GM13976 (cell line): ENCODE data around the gene CXCL8.
"Not testable (repeated sequence)": the region's sequence is repeated elsewhere in the genome, so short reads cannot be mapped to it uniquely, and the experiment has no call there.

Source experiments
- DNase-seq: peaks from one replicate; pipeline ENCODE4 v3.0.0; 2012; ENCODE audit warnings: low spot score
- in situ Hi-C: fragments of 300-500 bp; cut with MboI; formaldehyde crosslinking; loops from one replicate; pipeline ENCODE4 v1.12.0; 2022; ENCODE audit warnings: low sequenced_read_pairs, mixed read lengths, inconsistent platforms; ENCODE audit not compliant: unreplicated experiment
- TF ChIP-seq, protein P1 (sequence below): IDR thresholded peaks from 2 replicates; pipeline ENCODE4 v1.5.1; 2012; ENCODE audit warnings: borderline replicate concordance, mild to moderate bottlenecking; ENCODE audit not compliant: insufficient read depth; ENCODE audit errors: extremely low read depth, missing control alignments, control extremely low read depth

The CXCL8 gene

DNA sequence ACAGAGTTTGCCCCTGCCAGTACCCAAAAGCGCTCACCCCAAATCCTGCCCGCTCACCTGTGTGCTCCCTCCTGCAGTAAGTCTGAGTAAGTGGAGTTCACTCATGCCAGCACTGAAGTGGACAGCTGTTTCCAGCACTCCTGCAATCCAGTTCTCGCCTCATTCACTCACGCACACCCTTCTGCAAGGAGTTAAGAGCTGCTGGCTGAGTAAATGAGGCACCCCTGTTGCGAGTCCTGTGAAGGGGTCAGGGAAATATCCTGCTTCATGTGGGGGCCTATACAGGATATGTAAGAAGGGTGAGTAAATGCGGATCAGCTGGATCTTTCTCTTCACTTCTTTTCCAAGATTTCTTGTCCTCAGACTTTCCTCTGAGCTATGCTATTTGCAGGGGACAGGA, 23.5 kb downstream of the CXCL8 start:
- TF ChIP-seq, protein P1, sequence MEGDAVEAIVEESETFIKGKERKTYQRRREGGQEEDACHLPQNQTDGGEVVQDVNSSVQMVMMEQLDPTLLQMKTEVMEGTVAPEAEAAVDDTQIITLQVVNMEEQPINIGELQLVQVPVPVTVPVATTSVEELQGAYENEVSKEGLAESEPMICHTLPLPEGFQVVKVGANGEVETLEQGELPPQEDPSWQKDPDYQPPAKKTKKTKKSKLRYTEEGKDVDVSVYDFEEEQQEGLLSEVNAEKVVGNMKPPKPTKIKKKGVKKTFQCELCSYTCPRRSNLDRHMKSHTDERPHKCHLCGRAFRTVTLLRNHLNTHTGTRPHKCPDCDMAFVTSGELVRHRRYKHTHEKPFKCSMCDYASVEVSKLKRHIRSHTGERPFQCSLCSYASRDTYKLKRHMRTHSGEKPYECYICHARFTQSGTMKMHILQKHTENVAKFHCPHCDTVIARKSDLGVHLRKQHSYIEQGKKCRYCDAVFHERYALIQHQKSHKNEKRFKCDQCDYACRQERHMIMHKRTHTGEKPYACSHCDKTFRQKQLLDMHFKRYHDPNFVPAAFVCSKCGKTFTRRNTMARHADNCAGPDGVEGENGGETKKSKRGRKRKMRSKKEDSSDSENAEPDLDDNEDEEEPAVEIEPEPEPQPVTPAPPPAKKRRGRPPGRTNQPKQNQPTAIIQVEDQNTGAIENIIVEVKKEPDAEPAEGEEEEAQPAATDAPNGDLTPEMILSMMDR = no peak
- no peak for DNase-seq
- in situ Hi-C loops = no loop called here

DNA sequence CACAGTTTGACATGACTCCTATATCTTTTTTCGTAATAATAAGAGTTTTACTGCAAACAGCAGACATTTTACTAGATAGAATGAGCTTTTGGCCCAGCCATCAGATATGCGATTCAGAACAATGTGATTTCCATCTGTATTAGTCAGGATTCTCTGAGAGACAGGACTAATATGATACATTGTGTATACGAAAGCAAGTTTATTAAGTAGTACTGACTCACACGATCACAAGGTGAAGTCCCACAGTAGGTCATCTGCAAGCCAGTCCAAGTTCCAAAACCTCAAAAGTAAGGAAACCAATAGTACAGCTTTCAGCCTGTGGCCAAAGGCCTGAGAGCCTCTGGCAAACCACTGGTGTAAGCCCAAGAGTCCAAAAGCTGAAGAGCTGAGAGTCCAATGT, 24.1 kb downstream of the CXCL8 start:
- TF ChIP-seq, protein P1 = no peak
- in situ Hi-C loops = no loop called here

DNA sequence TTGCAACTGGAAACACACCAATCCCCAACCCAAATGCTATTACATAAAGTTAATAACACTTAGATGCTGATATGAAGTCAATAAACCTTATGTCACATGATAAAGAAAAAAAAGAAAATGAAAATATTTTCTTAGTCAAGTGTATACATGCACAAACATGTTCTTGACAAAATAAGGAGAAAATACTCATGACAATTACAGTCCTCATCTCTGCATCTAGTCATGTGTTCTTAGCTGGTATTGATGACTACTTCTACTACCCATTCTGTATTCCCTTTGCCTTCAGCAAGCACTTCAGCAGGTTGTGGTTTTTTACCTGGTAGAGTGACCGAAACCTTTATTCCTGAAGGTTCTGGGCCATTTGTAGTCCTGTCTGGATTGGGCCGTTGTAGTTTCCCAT, 24.9 kb downstream of the CXCL8 start:
- TF ChIP-seq, protein P1 = no peak
- DNase-seq = no peak
- in situ Hi-C loops = no loop called here

More for the DNA sequence above, 24.1 kb downstream of the CXCL8 start:
- DNase-seq = no peak

DNA sequence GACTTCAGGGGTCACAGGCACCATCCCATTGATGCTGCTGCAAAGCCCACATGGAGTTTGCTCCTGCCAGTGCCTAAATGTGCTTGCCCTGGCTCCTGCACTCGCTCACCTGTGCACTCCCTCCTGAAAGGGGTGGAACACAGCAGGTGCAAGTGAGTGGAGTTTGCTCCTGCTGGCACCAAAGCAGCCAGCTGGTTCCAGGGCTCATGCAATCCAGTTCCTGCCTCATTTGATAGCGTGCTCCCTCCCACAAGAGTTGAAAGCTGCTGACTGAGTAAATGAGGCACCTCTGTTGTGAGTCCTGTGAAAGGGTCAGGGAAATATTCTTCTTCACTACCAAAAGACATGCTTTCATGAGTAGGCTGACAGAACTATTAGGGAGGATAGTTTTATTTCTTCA, 30.5 kb downstream of the CXCL8 start:
- in situ Hi-C loops = no loop called here
- TF ChIP-seq, protein P1 = no peak
- DNase-seq = no peak

DNA sequence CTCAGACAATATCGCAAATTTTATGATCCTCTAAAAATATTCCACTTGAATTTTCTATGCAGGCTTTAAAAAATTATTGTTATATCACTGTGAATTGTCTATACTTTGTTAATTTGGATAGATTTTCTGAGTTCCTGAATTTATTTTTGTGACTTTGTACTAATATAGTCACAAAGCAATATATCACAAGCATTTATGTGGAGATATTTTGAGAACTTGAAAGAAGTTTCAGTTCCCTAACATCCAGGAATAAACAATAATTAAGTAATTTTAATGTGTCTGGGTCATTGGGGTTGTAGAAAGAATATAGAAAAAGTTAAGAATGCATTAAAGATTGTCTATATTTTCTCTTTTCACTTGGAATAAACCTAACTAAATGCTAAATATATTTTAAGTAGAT, 32.0 kb downstream of the CXCL8 start:
- DNase-seq = no peak
- in situ Hi-C loops = no loop called here
- TF ChIP-seq, protein P1 = no peak

DNA sequence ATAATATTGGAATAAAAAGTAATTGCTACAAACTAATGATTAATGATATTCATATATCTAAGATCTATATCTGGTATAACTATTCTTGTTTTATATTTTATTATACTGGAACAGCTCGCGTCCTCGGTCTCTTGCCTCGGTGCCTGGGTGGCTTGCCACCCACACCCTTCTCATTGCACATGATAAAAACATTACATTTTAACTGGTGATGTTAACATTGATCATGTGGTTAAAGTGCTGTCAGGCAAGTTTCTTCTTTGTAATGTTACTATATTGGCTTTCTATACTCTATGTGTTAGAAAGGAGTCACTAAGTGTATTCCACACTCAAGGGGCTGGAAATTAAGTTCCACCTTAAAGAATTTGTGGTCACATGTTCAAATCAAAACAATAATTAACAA, 34.0 kb downstream of the CXCL8 start:
- DNase-seq, in situ Hi-C loops: not testable (repeated sequence)

DNA sequence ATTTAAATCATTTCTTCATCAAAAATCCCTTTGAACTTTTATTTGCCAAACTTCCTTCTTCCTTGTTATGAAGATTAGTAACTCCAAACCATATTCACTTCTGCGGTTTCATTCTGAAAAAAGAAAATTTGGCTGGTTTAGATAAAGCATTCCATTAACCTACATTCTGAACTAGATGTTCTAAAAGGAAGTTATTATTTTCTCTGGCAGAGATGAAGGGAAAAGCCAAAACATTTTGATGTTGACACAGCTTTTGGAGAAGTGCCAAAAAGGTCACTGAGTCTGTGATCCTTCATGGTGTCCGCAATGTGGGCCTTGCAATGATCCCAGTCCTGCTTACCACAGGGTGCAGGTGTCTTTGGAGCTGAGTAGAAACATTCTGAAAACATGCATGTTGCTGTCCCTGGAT, 36.0 kb downstream of the CXCL8 start:
- TF ChIP-seq, protein P1 = no peak
- no peak for DNase-seq
- in situ Hi-C loops = no loop called here
